ENCODE results near the gene FAM217A.

Gene FAM217A

GRCh38 chr6:4041480-4041879 is 37.5 kb downstream of the FAM217A start:
- peaks cover 16% of the 10 kb centered on the region for H3K36me3 ChIP-seq (ENCODE audit: control insufficient read depth, insufficient read depth, low read length)
- TF ChIP-seq, protein P1, sequence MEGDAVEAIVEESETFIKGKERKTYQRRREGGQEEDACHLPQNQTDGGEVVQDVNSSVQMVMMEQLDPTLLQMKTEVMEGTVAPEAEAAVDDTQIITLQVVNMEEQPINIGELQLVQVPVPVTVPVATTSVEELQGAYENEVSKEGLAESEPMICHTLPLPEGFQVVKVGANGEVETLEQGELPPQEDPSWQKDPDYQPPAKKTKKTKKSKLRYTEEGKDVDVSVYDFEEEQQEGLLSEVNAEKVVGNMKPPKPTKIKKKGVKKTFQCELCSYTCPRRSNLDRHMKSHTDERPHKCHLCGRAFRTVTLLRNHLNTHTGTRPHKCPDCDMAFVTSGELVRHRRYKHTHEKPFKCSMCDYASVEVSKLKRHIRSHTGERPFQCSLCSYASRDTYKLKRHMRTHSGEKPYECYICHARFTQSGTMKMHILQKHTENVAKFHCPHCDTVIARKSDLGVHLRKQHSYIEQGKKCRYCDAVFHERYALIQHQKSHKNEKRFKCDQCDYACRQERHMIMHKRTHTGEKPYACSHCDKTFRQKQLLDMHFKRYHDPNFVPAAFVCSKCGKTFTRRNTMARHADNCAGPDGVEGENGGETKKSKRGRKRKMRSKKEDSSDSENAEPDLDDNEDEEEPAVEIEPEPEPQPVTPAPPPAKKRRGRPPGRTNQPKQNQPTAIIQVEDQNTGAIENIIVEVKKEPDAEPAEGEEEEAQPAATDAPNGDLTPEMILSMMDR (IDR thresholded peaks at IDR 0.05; ENCODE audit: insufficient read depth, low read length, poor library complexity, severe bottlenecking) = no peak
- no peaks in the 10 kb centered on the region for H3K27me3 ChIP-seq (replicated peaks; ENCODE audit: control insufficient read depth, insufficient read depth, low read length)
- no peak overlapping the region for H3K4me3 ChIP-seq (replicated peaks; ENCODE audit: low read depth, low read length)
- DNase-seq (ENCODE audit: extremely low read depth, insufficient read length) = no peak

DNA sequence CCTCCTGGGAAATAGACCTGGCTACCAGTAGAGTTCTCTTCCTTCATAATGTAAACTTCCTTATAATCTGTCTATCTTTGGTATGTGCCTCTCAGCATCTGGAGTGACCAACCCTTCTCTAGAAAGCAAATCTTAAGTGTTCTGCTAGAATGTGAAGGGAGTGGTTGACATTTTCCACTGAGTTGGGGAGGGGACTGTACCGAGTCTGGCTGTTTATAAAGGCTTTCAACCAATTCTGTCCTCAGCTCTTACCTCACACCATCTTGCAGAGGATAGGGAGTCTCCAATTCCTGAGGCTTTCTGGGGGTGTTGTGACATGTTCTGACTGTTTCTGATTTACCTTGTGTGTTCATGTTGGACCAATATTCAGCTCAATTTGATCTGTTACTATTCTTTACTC is 39.6 kb downstream of the FAM217A start:
- Histone ChIP-seq H3K27me3 (replicated peaks; ENCODE audit: control insufficient read depth, insufficient read depth, low read length) (no peaks in the 10 kb centered on the region), H3K36me3 (ENCODE audit: control insufficient read depth, insufficient read depth, low read length) (peaks cover 14% of the 10 kb centered on the region), H3K4me3 (replicated peaks; ENCODE audit: low read depth, low read length) (no peak overlapping the region)
- no peak for DNase-seq (ENCODE audit: extremely low read depth, insufficient read length)
- TF ChIP-seq, protein P1 (IDR thresholded peaks at IDR 0.05; ENCODE audit: insufficient read depth, low read length, poor library complexity, severe bottlenecking) = no peak

GRCh38 chr6:4036581-4036980 is 42.4 kb downstream of the FAM217A start:
- H3K27me3 ChIP-seq (replicated peaks; ENCODE audit: control insufficient read depth, insufficient read depth, low read length) = no peaks in the 10 kb centered on the region
- H3K4me3 ChIP-seq (replicated peaks; ENCODE audit: low read depth, low read length) = no peak overlapping the region
- peaks cover 7% of the 10 kb centered on the region for H3K36me3 ChIP-seq (ENCODE audit: control insufficient read depth, insufficient read depth, low read length)
- DNase-seq (ENCODE audit: extremely low read depth, insufficient read length) = no peak
- TF ChIP-seq, protein P1 (IDR thresholded peaks at IDR 0.05; ENCODE audit: insufficient read depth, low read length, poor library complexity, severe bottlenecking) = no peak

- no peaks in the 10 kb centered on the region for H3K27me3 ChIP-seq (replicated peaks; ENCODE audit: control insufficient read depth, insufficient read depth, low read length)
- no peak for DNase-seq (ENCODE audit: extremely low read depth, insufficient read length)
- no peak overlapping the region for H3K4me3 ChIP-seq (replicated peaks; ENCODE audit: low read depth, low read length)
- peaks cover 3% of the 10 kb centered on the region for H3K36me3 ChIP-seq (ENCODE audit: control insufficient read depth, insufficient read depth, low read length)
- TF ChIP-seq, protein P1 (IDR thresholded peaks at IDR 0.05; ENCODE audit: insufficient read depth, low read length, poor library complexity, severe bottlenecking) = no peak
Measured at GRCh38 chr6:4032475-4032874, 46.5 kb downstream of the FAM217A start.

- TF ChIP-seq, protein P1 (IDR thresholded peaks at IDR 0.05; ENCODE audit: insufficient read depth, low read length, poor library complexity, severe bottlenecking) = no peak
- H3K27me3 ChIP-seq (replicated peaks; ENCODE audit: control insufficient read depth, insufficient read depth, low read length) = no peaks in the 10 kb centered on the region
- H3K4me3 ChIP-seq (replicated peaks; ENCODE audit: low read depth, low read length) = no peak overlapping the region
- no peak for DNase-seq (ENCODE audit: extremely low read depth, insufficient read length)
- H3K36me3 ChIP-seq (ENCODE audit: control insufficient read depth, insufficient read depth, low read length) = peaks cover 1% of the 10 kb centered on the region
Measured at GRCh38 chr6:4031442-4031841, 47.5 kb downstream of the FAM217A start.

DNA sequence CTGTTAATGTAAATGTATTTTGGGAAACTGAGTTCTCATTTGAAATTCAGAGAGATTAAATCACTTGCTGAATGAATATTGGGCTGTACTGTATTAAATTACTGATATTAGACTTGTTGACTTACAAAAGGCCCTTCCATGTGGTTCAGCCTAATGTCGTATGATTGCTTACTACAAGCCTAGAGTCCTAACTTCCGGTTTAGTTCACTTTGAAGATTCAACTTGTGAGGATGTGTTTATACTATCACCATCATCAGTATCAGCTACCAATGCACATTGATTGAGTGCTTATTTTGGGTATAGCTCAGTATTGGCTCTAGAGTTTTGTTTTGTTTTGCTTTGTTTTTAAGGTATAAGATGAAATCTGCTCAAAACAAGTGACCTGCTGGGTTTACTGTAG is 48.3 kb downstream of the FAM217A start:
- Histone ChIP-seq H3K27me3 (replicated peaks; ENCODE audit: control insufficient read depth, insufficient read depth, low read length) (no peaks in the 10 kb centered on the region), H3K36me3 (ENCODE audit: control insufficient read depth, insufficient read depth, low read length) (peaks cover 1% of the 10 kb centered on the region), H3K4me3 (replicated peaks; ENCODE audit: low read depth, low read length) (no peak overlapping the region)
- TF ChIP-seq, protein P1 (IDR thresholded peaks at IDR 0.05; ENCODE audit: insufficient read depth, low read length, poor library complexity, severe bottlenecking) = no peak
- DNase-seq (ENCODE audit: extremely low read depth, insufficient read length) = no peak
